Mesenchymal stem cell (in vitro differentiated cells and primary cell): ENCODE data around the gene CARNS1.

Experiments used
- DNase-seq: peaks from one replicate; pipeline ENCODE4 v3.0.0-alpha.2; 2013
- H2AFZ ChIP-seq: one replicate; pipeline ENCODE4 v1.6.1; 2013; ENCODE audit warnings: low read depth, mild to moderate bottlenecking, control low read depth, inconsistent platforms, low read length, moderate library complexity
- H2AK5ac ChIP-seq: 2 replicates; pipeline ENCODE4 v1.6.1; 2013; ENCODE audit warnings: low read length, moderate library complexity, mild to moderate bottlenecking, inconsistent platforms; ENCODE audit not compliant: severe bottlenecking
- H2BK120ac ChIP-seq: one replicate; pipeline ENCODE4 v1.6.1; 2013; ENCODE audit warnings: low read depth, mild to moderate bottlenecking, inconsistent platforms, low read length, moderate library complexity
- H2BK12ac ChIP-seq, 2 experiments: one replicate each; pipeline ENCODE4 v1.6.1; 2013; ENCODE audit warnings: inconsistent platforms in 2 of 2, low read length in 2 of 2, mild to moderate bottlenecking in 2 of 2, moderate library complexity in 2 of 2, control low read depth in 1 of 2
- H2BK15ac ChIP-seq: one replicate; pipeline ENCODE4 v1.6.1; 2013; ENCODE audit warnings: mild to moderate bottlenecking, low read depth, inconsistent platforms; ENCODE audit not compliant: poor library complexity, severe bottlenecking
- H2BK5ac ChIP-seq: 2 replicates; pipeline ENCODE4 v1.6.1; 2013; ENCODE audit warnings: low read depth, mild to moderate bottlenecking, low read length, control low read depth, inconsistent platforms; ENCODE audit not compliant: poor library complexity, severe bottlenecking
- H3K14ac ChIP-seq, 2 experiments: one replicate each; pipeline ENCODE4 v1.6.1; 2013; ENCODE audit warnings: inconsistent platforms in 2 of 2, low read length in 2 of 2, control low read depth in 1 of 2, mild to moderate bottlenecking in 1 of 2, moderate library complexity in 1 of 2
- H3K18ac ChIP-seq, 2 experiments: one replicate each; pipeline ENCODE4 v1.6.1; 2013; ENCODE audit warnings: inconsistent platforms in 2 of 2, low read length in 2 of 2, control low read depth in 1 of 2, low read depth in 1 of 2, mild to moderate bottlenecking in 1 of 2
- H3K23ac ChIP-seq, 2 experiments: one replicate each; pipeline ENCODE4 v1.6.1; 2013; ENCODE audit warnings: inconsistent platforms in 2 of 2, low read length in 2 of 2, mild to moderate bottlenecking in 2 of 2, moderate library complexity in 2 of 2, control low read depth in 1 of 2
- H3K27ac ChIP-seq: 2 replicates; pipeline ENCODE4 v1.5.1; 2013; ENCODE audit warnings: mild to moderate bottlenecking, moderate library complexity, low read length, control low read depth, inconsistent platforms; ENCODE audit not compliant: poor library complexity, severe bottlenecking
- H3K27me3 ChIP-seq, 2 experiments: 2 replicates each; pipeline versions ENCODE4 v1.6.1 to v1.7.0; 2013; ENCODE audit warnings: low read length in 2 of 2, mild to moderate bottlenecking in 2 of 2, moderate library complexity in 2 of 2, control low read depth in 1 of 2, inconsistent platforms in 1 of 2; ENCODE audit not compliant: control insufficient read depth in 1 of 2, insufficient read depth in 1 of 2
- H3K36me3 ChIP-seq, 2 experiments: 2 replicates each; pipeline versions ENCODE4 v1.6.1 to v1.7.0; 2013; ENCODE audit warnings: low read length in 2 of 2, control low read depth in 1 of 2, inconsistent platforms in 1 of 2, low read depth in 1 of 2, mild to moderate bottlenecking in 1 of 2; ENCODE audit not compliant: insufficient read depth in 2 of 2, control insufficient read depth in 1 of 2
- H3K4ac ChIP-seq, 2 experiments: one replicate each; pipeline ENCODE4 v1.6.1; 2013; ENCODE audit warnings: inconsistent platforms in 2 of 2, low read length in 2 of 2, mild to moderate bottlenecking in 2 of 2, moderate library complexity in 2 of 2, control low read depth in 1 of 2, low read depth in 1 of 2
- H3K4me1 ChIP-seq: 2 replicates; pipeline ENCODE4 v1.6.1; 2013; ENCODE audit warnings: low read depth, low read length, control low read depth; ENCODE audit not compliant: control insufficient read depth, insufficient read depth
- H3K4me2 ChIP-seq: 2 replicates; pipeline ENCODE4 v1.6.1; 2013; ENCODE audit warnings: low read length, mild to moderate bottlenecking, inconsistent platforms; ENCODE audit not compliant: poor library complexity, severe bottlenecking
- H3K4me3 ChIP-seq, 2 experiments: 2 replicates each; pipeline versions ENCODE4 v1.5.1 to v1.7.0; 2013; ENCODE audit warnings: low read length in 2 of 2, mild to moderate bottlenecking in 2 of 2, control low read depth in 1 of 2, low read depth in 1 of 2; ENCODE audit not compliant: insufficient read depth in 1 of 2
- H3K79me1 ChIP-seq: replicated peaks from 2 replicates; pipeline ENCODE4 v1.6.1; 2013; ENCODE audit warnings: mild to moderate bottlenecking, control low read depth, low read length, inconsistent platforms; ENCODE audit not compliant: poor library complexity, severe bottlenecking
- H3K9ac ChIP-seq: 2 replicates; pipeline ENCODE4 v1.7.0; 2013; ENCODE audit warnings: mild to moderate bottlenecking, low read length, moderate library complexity
- H3K9me3 ChIP-seq: 2 replicates; pipeline ENCODE4 v1.7.0; 2013; ENCODE audit warnings: mild to moderate bottlenecking, low read length; ENCODE audit not compliant: control insufficient read depth
- H4K8ac ChIP-seq: one replicate; pipeline ENCODE4 v1.6.1; 2013; ENCODE audit warnings: inconsistent platforms, mild to moderate bottlenecking, low read length, moderate library complexity
- H4K91ac ChIP-seq: one replicate; pipeline ENCODE4 v1.6.1; 2013; ENCODE audit warnings: mild to moderate bottlenecking, low read length, inconsistent platforms
- WGBS: methylation state at CpG from one replicate; pipeline ENCODE4 v1.1.7; 2013; ENCODE audit warnings: mixed read lengths; 5-methylcytosine and 5-hydroxymethylcytosine counted together

CARNS1 gene

DNA sequence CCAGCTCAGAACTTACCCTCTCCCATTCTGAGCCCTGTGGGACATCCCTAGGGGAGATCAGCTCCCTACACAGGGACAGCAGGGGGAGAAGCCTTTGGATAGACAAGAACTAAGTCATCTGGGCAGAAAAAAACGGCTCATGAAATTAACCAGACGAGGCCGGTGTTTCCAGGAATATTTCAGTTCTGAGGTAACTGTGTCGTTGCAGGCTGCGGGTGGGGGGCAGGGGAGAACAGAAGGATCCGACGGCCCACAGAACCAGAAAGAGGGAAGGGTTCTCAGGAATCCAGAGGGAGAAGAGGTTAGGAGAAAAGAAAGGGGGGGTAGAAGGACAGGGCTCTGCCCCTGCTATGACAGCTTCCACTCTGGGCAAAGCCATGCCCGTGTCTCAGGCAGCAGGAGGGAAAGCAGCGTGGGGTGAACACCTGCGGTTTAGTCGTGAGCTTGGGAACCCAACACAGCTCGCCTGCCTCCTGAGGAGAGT lies 45.6 kb upstream of the CARNS1 start:
- Histone ChIP-seq H3K4me2 (peak overlapping the region; percentile 29), H2AFZ (no peak overlapping the region), H3K14ac (peak overlapping the region in 1 of 2 experiments; percentile 78), H3K9ac (peak overlapping the region; percentile 51), H3K23ac (no peak overlapping the region), H3K4ac (peak overlapping the region; percentile 37 to 81), H4K8ac (no peak overlapping the region), H3K79me1 (peaks cover 5% of the 10 kb centered on the region), H2AK5ac (peak overlapping the region; percentile 94), H3K9me3 (no peaks in the 10 kb centered on the region), H2BK15ac (peak overlapping the region; percentile 2), H3K36me3 (peaks cover 12 to 46% of the 10 kb centered on the region in 2 experiments), H2BK12ac (peak overlapping the region; percentile 59 to 79), H3K4me1 (peaks cover 60% of the 10 kb centered on the region), H4K91ac (no peak overlapping the region), H3K4me3 (no peak overlapping the region), H3K18ac (peak overlapping the region; percentile 26 to 88), H3K27ac (peak overlapping the region; percentile 87), H2BK5ac (no peak overlapping the region), H2BK120ac (no peak overlapping the region), H3K27me3 (no peaks in the 10 kb centered on the region)
- peak; percentile 88 for DNase-seq
- 27% methylated on average over 12 of the region's 12 CpGs for WGBS

DNA sequence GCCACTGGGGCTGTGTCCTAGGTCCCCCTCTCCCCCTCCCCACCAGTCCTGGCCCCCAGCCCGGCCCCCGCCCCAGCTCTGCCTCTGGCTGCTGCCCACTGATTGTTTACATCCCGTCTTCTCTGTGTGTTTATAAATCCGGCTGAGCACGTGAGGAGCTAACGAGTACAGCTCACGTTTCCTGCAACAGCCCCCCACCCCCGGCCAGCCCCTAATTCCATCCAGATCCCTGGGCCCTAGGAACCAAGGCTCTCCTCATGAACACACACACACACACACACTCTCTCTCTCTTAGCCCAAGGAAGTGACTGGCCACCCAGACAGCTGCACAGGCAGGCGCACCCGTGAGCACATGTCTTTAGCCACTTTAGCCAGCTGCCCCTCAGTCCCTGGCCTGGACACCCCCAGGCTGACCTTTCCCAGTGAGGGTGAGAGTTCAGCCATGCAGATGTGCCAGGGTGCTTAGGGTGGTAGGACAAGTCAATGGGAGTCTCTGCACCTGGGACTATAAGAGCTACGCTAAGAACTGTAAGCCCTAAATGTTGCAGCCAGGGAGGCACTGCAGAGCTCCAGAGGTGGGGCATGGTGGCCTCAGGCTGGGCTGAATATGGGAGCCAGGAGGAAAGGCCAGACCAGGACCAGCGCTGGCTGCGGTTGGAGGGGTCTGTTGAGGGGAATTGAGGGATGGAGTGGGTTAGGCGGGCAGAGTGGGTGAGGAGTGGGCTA lies 45.0 kb upstream of the CARNS1 start:
- H3K27me3 ChIP-seq: no peaks in the 10 kb centered on the region
- H4K8ac ChIP-seq: peak overlapping the region; percentile 87
- H3K14ac ChIP-seq: peak overlapping the region in 1 of 2 experiments; percentile 90
- H3K9ac ChIP-seq: peak overlapping the region; percentile 82
- H2BK120ac ChIP-seq: peak overlapping the region; percentile 80
- H3K79me1 ChIP-seq: no peaks in the 10 kb centered on the region
- H2BK12ac ChIP-seq: peak overlapping the region; percentile 73 to 85
- peak overlapping the region; percentile 75 for H3K4me2 ChIP-seq
- peak overlapping the region; percentile 87 for H2BK15ac ChIP-seq
- H3K4ac ChIP-seq: peak overlapping the region; percentile 45 to 75
- H3K18ac ChIP-seq: peak overlapping the region; percentile 90 to 91
- peaks cover 6 to 39% of the 10 kb centered on the region in 2 experiments for H3K36me3 ChIP-seq
- no peak overlapping the region for H2AFZ ChIP-seq
- H2AK5ac ChIP-seq: peak overlapping the region; percentile 62
- H3K27ac ChIP-seq: peak overlapping the region; percentile 87
- peak overlapping the region; percentile 26 for H2BK5ac ChIP-seq
- peaks cover 59% of the 10 kb centered on the region for H3K4me1 ChIP-seq
- H3K23ac ChIP-seq: no peak overlapping the region
- peak; percentile 85 for DNase-seq
- 23% methylated on average over 11 of the region's 14 CpGs for WGBS
- H4K91ac ChIP-seq: peak overlapping the region; percentile 98
- H3K9me3 ChIP-seq: no peaks in the 10 kb centered on the region
- H3K4me3 ChIP-seq: peak overlapping the region in 1 of 2 experiments; percentile 77

DNA sequence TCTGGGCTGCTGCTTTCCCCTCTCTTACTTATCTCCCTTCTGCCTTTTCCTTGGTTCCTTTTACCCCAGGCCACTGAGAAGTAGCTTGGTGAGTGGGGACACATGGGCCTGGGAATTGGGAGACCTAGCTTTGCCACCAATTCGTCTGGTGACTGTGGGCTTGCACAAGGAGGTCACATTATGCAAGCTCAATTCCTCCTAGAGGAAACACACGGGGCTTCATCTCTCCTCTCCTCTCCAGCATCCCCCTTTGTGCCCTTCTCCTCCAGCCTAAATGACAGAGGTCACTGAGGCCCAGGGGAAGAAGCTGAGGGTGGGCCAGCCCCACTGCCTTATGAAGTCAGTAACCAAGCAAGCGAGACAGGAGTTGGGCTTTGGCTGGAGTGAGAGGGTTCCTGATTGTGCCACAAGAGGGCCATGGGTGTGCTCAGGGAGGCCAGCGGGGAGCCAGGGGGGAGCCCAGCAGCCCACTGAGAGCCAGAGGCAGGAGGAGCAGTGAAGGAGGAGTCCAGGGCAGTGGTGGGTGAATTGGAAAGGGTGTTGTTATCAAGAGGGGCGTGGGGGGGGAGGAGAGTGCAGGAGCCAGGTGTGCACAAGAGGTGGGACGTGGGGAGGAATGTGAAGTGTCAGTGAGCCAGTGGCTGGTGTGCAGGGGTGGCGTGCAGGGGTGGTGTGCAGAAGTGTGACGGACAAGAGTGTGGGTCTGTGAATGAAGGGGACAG lies 44.1 kb upstream of the CARNS1 start:
- Histone ChIP-seq H3K4ac (peak overlapping the region; percentile 64 to 75), H3K9me3 (no peaks in the 10 kb centered on the region), H2BK15ac (no peak overlapping the region), H2BK120ac (peak overlapping the region; percentile 80), H3K27me3 (no peaks in the 10 kb centered on the region), H2BK5ac (no peak overlapping the region), H3K4me3 (peak overlapping the region; percentile 77 to 86), H2BK12ac (peak overlapping the region; percentile 73 to 85), H3K4me2 (peak overlapping the region; percentile 75), H3K23ac (peak overlapping the region in 1 of 2 experiments; percentile 2), H3K4me1 (peaks cover 67% of the 10 kb centered on the region), H3K9ac (peak overlapping the region; percentile 82), H2AFZ (no peak overlapping the region), H3K27ac (peak overlapping the region; percentile 89), H2AK5ac (peak overlapping the region; percentile 62), H4K91ac (peak overlapping the region; percentile 98), H3K79me1 (no peaks in the 10 kb centered on the region), H3K14ac (peak overlapping the region in 1 of 2 experiments; percentile 90), H3K36me3 (peaks cover 0 to 31% of the 10 kb centered on the region in 2 experiments), H3K18ac (peak overlapping the region; percentile 90 to 91), H4K8ac (peak overlapping the region; percentile 88)
- whole genome bisulfite sequencing: 37% methylated on average over 8 of the region's 8 CpGs
- peak; percentile 76 for DNase-seq

- peak overlapping the region; percentile 82 for H3K9ac ChIP-seq
- H3K4ac ChIP-seq: peak overlapping the region; percentile 64 to 91
- H2BK15ac ChIP-seq: peak overlapping the region; percentile 94
- no peaks in the 10 kb centered on the region for H3K9me3 ChIP-seq
- peak overlapping the region; percentile 89 for H2AK5ac ChIP-seq
- peak overlapping the region; percentile 77 to 86 for H3K4me3 ChIP-seq
- peak overlapping the region; percentile 51 to 73 for H2BK12ac ChIP-seq
- peaks cover 66% of the 10 kb centered on the region for H3K4me1 ChIP-seq
- H3K36me3 ChIP-seq: peaks cover 0 to 25% of the 10 kb centered on the region in 2 experiments
- H2BK5ac ChIP-seq: peak overlapping the region; percentile 67
- H3K14ac ChIP-seq: peak overlapping the region; percentile 62 to 68
- 16% methylated on average over 4 of the region's 16 CpGs for WGBS
- H3K4me2 ChIP-seq: peak overlapping the region; percentile 75
- H3K23ac ChIP-seq: peak overlapping the region in 1 of 2 experiments; percentile 2
- H2BK120ac ChIP-seq: peak overlapping the region; percentile 97
- no peak for DNase-seq
- H2AFZ ChIP-seq: no peak overlapping the region
- no peaks in the 10 kb centered on the region for H3K27me3 ChIP-seq
- H4K8ac ChIP-seq: peak overlapping the region; percentile 88
- no peaks in the 10 kb centered on the region for H3K79me1 ChIP-seq
- H4K91ac ChIP-seq: peak overlapping the region; percentile 97
- H3K18ac ChIP-seq: peak overlapping the region; percentile 82 to 91
- H3K27ac ChIP-seq: peak overlapping the region; percentile 89
Measured at GRCh38 chr11:67371911-67372320, 43.6 kb upstream of the CARNS1 start.
